CD4-positive, CD25-positive, alpha-beta regulatory T cell (primary cell): ENCODE results near the gene STRADB. TPM values are rescaled to one million over a fixed set of nuclear protein-coding genes. Genes with fewer than 3 reads are reported as not detected.

ENCODE experiments used
- ATAC-seq, 2 donors: fragments of 150-1000 bp; cut with Tn5 transposase; one replicate each; pipeline ENCODE4 v1.10.0; 2021; ENCODE audit warnings: low read depth in 2 of 2, moderate number of reproducible peaks in 2 of 2, moderate library complexity in 1 of 2
- DNase-seq, 3 donors: peaks; one replicate each; pipeline versions ENCODE4 v3.0.0 to v3.0.0-alpha.2; 2012 to 2022; ENCODE audit warnings: mixed read lengths in 1 of 3
- H3K27ac ChIP-seq: one replicate; pipeline ENCODE4 v1.7.0; 2013; ENCODE audit warnings: mild to moderate bottlenecking, low read length; ENCODE audit not compliant: insufficient read depth, poor library complexity, severe bottlenecking
- H3K27me3 ChIP-seq: one replicate; pipeline ENCODE4 v1.7.0; 2013; ENCODE audit warnings: low read length; ENCODE audit not compliant: control insufficient read depth, insufficient read depth
- H3K36me3 ChIP-seq: one replicate; pipeline ENCODE4 v1.7.0; 2013; ENCODE audit warnings: mild to moderate bottlenecking, low read length, moderate library complexity; ENCODE audit not compliant: control insufficient read depth, insufficient read depth
- H3K4me1 ChIP-seq: 2 replicates; pipeline ENCODE4 v1.7.0; 2013; ENCODE audit warnings: mild to moderate bottlenecking, low read length; ENCODE audit not compliant: insufficient read depth, control insufficient read depth, poor library complexity, severe bottlenecking
- H3K4me3 ChIP-seq: one replicate; pipeline ENCODE4 v1.7.0; 2013; ENCODE audit warnings: low read depth, mild to moderate bottlenecking, low read length, moderate library complexity
- H3K9me3 ChIP-seq, 2 experiments: 1 replicate in 1 of 2; 2 replicates in 1 of 2; pipeline ENCODE4 v1.7.0; 2013; ENCODE audit warnings: low read length in 2 of 2, mild to moderate bottlenecking in 1 of 2, moderate library complexity in 1 of 2; ENCODE audit not compliant: control insufficient read depth in 2 of 2
- H3K27ac Mint-ChIP-seq, 3 donors: one replicate each; pipeline ENCODE4 v1.8.0; 2020 to 2022; ENCODE audit warnings: mild to moderate bottlenecking in 3 of 3, mixed read lengths in 3 of 3, moderate library complexity in 2 of 3
- H3K27me3 Mint-ChIP-seq: one replicate; pipeline ENCODE4 v1.8.0; 2022; ENCODE audit warnings: mild to moderate bottlenecking, mixed read lengths
- H3K36me3 Mint-ChIP-seq: one replicate; pipeline ENCODE4 v1.8.0; 2020; ENCODE audit warnings: mixed read lengths
- H3K4me1 Mint-ChIP-seq, 4 donors: one replicate each; pipeline ENCODE4 v1.8.0; 2020 to 2022; ENCODE audit warnings: mixed read lengths in 4 of 4, mild to moderate bottlenecking in 1 of 4
- H3K4me3 Mint-ChIP-seq, 4 donors: one replicate each; pipeline ENCODE4 v1.8.0; 2020 to 2022; ENCODE audit warnings: mild to moderate bottlenecking in 4 of 4, mixed read lengths in 4 of 4, moderate library complexity in 3 of 4
- H3K9me3 Mint-ChIP-seq, 7 donors: one replicate each; pipeline ENCODE4 v1.8.0; 2020 to 2022; ENCODE audit warnings: mixed read lengths in 7 of 7, mild to moderate bottlenecking in 3 of 7, moderate library complexity in 2 of 7
- polyA plus RNA-seq, 4 donors: library from polyadenylated mRNA; unstranded; fragments of 300-500 nt; fragmentation: Illumina TruSeq; gene quantifications; one replicate each; pipeline ENCODE4 v1.2.3, GENCODE V29; 2021
- total RNA-seq: library from RNA; stranded (reverse); gene quantifications from one replicate; pipeline ENCODE4 v1.2.3, GENCODE V29; 2022

Gene STRADB, protein sequence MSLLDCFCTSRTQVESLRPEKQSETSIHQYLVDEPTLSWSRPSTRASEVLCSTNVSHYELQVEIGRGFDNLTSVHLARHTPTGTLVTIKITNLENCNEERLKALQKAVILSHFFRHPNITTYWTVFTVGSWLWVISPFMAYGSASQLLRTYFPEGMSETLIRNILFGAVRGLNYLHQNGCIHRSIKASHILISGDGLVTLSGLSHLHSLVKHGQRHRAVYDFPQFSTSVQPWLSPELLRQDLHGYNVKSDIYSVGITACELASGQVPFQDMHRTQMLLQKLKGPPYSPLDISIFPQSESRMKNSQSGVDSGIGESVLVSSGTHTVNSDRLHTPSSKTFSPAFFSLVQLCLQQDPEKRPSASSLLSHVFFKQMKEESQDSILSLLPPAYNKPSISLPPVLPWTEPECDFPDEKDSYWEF
- total RNA-seq (11.0 TPM), polyA plus RNA-seq (10 to 100 TPM; 34.2 to 44.2 (median 35.6) TPM)

- H3K27me3 Mint-ChIP-seq = peaks cover 4% of the 10 kb centered on the region
- Histone ChIP-seq H3K4me1 (peaks cover 54% of the 10 kb centered on the region), H3K36me3 (peaks cover 5% of the 10 kb centered on the region), H3K27me3 (no peaks in the 10 kb centered on the region), H3K27ac (peak within 1 kb of the TSS; percentile 80), H3K9me3 (no peaks in the 10 kb centered on the region), H3K4me3 (peak within 1 kb of the TSS; percentile 95)
- H3K4me1 Mint-ChIP-seq = peaks cover 27 to 62% (median 51%) of the 10 kb centered on the region in 4 donors
- DNase-seq (peak; percentile 93 to 98 (median 94)), ATAC-seq (peak; percentile 87 to 91)
- peak within 1 kb of the TSS; percentile 88 to 97 (median 97) for H3K27ac Mint-ChIP-seq
- peak within 1 kb of the TSS; percentile 97 to 99 (median 98) for H3K4me3 Mint-ChIP-seq
- peaks cover 9% of the 10 kb centered on the region for H3K36me3 Mint-ChIP-seq
- H3K9me3 Mint-ChIP-seq = no peaks in the 10 kb centered on the region
Measured at GRCh38 chr2:201451292-201452057, at the start of gene STRADB, which contains the start of gene TRAK2. STRADB (plus strand) TSS chr2:201451740; CDS start chr2:201454841, 3,101 bp downstream. TRAK2 (minus strand) TSS chr2:201451458; CDS start chr2:201420507, 30,951 bp downstream.

GRCh38 chr2:201401815-201402214 is 49.7 kb upstream of the STRADB start:
- H3K4me1 Mint-ChIP-seq = peaks cover 43 to 58% (median 48%) of the 10 kb centered on the region in 4 donors
- no peak overlapping the region for H3K4me3 ChIP-seq
- no peaks in the 10 kb centered on the region for H3K27me3 Mint-ChIP-seq
- no peaks in the 10 kb centered on the region for H3K27me3 ChIP-seq
- peaks cover 18% of the 10 kb centered on the region for H3K4me1 ChIP-seq
- H3K9me3 Mint-ChIP-seq = no peaks in the 10 kb centered on the region
- H3K36me3 Mint-ChIP-seq = peaks cover 34% of the 10 kb centered on the region
- H3K36me3 ChIP-seq = peaks cover 39% of the 10 kb centered on the region
- DNase-seq (no peak), ATAC-seq (no peak)
- no peak overlapping the region for H3K27ac ChIP-seq
- H3K27ac Mint-ChIP-seq = no peak overlapping the region
- no peak overlapping the region for H3K4me3 Mint-ChIP-seq
- H3K9me3 ChIP-seq = no peaks in the 10 kb centered on the region

GRCh38 chr2:201402651-201403562 is 48.6 kb upstream of the STRADB start:
- H3K4me1 Mint-ChIP-seq = peaks cover 47 to 67% (median 55%) of the 10 kb centered on the region in 4 donors

DNA sequence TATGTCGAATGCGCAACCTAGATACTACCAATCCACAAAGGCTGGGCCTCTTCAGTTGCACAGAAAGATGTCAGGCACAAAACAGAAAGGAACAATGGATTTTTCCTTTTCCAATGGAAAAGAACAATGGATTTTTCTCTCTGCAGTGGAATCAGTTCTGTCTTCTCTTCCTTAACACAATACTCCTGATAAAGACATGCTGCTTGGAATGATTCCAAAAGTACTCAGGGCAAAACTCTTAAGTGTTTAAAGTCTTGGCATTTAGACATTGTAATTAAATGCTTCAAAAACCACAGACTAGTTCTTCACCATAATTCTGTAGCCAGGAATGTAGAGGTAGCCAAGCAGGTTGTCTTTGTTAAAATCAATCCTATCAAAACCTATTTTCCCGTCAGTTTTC is 47.7 kb upstream of the STRADB start:
- Mint-ChIP-seq H3K36me3 (peaks cover 28% of the 10 kb centered on the region), H3K9me3 (no peaks in the 10 kb centered on the region), H3K4me1 (peaks cover 47 to 71% (median 55%) of the 10 kb centered on the region in 4 donors), H3K4me3 (no peak overlapping the region), H3K27ac (peak overlapping the region in 2 of 3 donors; percentile 11 to 88), H3K27me3 (no peaks in the 10 kb centered on the region)
- ATAC-seq (no peak), DNase-seq (no peak)
- H3K27me3 ChIP-seq = no peaks in the 10 kb centered on the region
- H3K4me3 ChIP-seq = no peak overlapping the region
- H3K4me1 ChIP-seq = peaks cover 18% of the 10 kb centered on the region
- no peaks in the 10 kb centered on the region for H3K9me3 ChIP-seq
- H3K27ac ChIP-seq = no peak overlapping the region
- H3K36me3 ChIP-seq = peaks cover 24% of the 10 kb centered on the region

More at GRCh38 chr2:201402651-201403562, 48.6 kb upstream of the STRADB start:
- Histone ChIP-seq H3K4me3 (no peak overlapping the region), H3K27me3 (no peaks in the 10 kb centered on the region), H3K36me3 (peaks cover 32% of the 10 kb centered on the region), H3K27ac (no peak overlapping the region), H3K9me3 (no peaks in the 10 kb centered on the region), H3K4me1 (peaks cover 18% of the 10 kb centered on the region)
- Mint-ChIP-seq H3K27ac (peak overlapping the region in 1 of 3 donors; percentile 48), H3K36me3 (peaks cover 30% of the 10 kb centered on the region), H3K4me3 (no peak overlapping the region), H3K9me3 (no peaks in the 10 kb centered on the region), H3K27me3 (no peaks in the 10 kb centered on the region)
- no peak for DNase-seq
- ATAC-seq = no peak

DNA sequence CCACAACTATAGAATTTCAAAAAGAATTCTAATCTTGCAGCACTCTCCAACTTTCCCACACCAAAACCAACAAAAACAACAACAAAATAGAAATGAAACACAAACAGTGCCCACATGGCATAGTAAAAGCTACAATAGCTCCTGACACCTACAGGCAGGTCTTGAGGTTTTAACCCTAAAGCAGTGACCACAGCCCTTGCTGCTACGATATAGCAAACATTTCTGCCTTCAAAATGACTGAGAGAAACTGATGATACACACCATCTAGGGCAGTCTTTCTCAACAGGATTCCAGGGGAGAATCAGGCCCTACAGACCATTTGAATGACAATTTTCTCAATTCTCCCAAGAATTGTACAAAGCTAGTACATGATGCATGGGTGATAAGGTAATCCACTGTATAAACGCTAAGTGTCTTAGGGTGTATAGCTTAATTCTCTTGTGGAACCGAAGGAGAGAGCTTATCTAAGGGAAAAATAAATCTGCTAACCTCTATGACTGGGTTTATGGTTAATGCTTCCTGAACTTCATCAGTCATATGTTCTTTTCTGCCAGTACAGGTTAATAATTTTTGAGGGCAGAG is 46.8 kb upstream of the STRADB start:
- H3K27me3 Mint-ChIP-seq = no peaks in the 10 kb centered on the region
- H3K9me3 ChIP-seq = no peaks in the 10 kb centered on the region
- no peak overlapping the region for H3K27ac ChIP-seq
- H3K27ac Mint-ChIP-seq = peak overlapping the region in 2 of 3 donors; percentile 67 to 88
- H3K27me3 ChIP-seq = no peaks in the 10 kb centered on the region
- H3K4me3 ChIP-seq = no peak overlapping the region
- DNase-seq (peak in 1 of 3 donors; percentile 53), ATAC-seq (no peak)
- peaks cover 19% of the 10 kb centered on the region for H3K36me3 Mint-ChIP-seq
- H3K9me3 Mint-ChIP-seq = no peaks in the 10 kb centered on the region
- peaks cover 18% of the 10 kb centered on the region for H3K4me1 ChIP-seq
- peaks cover 45 to 67% (median 58%) of the 10 kb centered on the region in 4 donors for H3K4me1 Mint-ChIP-seq
- peaks cover 15% of the 10 kb centered on the region for H3K36me3 ChIP-seq
- H3K4me3 Mint-ChIP-seq = peak overlapping the region in 1 of 4 donors; percentile 73

GRCh38 chr2:201406077-201406662 is 45.4 kb upstream of the STRADB start:
- Histone ChIP-seq H3K27me3 (no peaks in the 10 kb centered on the region), H3K9me3 (no peaks in the 10 kb centered on the region), H3K4me3 (peak overlapping the region; percentile 14), H3K36me3 (peaks cover 5% of the 10 kb centered on the region), H3K27ac (no peak overlapping the region), H3K4me1 (peaks cover 18% of the 10 kb centered on the region)
- H3K9me3 Mint-ChIP-seq = no peaks in the 10 kb centered on the region
- H3K4me3 Mint-ChIP-seq = peak overlapping the region in 3 of 4 donors; percentile 11 to 43 (median 36)
- DNase-seq (peak in 1 of 3 donors; percentile 90), ATAC-seq (peak; percentile 84 to 90)
- H3K4me1 Mint-ChIP-seq = peaks cover 49 to 68% (median 60%) of the 10 kb centered on the region in 4 donors
- H3K27ac Mint-ChIP-seq = peak overlapping the region; percentile 59 to 88 (median 67)
- peaks cover 23% of the 10 kb centered on the region for H3K36me3 Mint-ChIP-seq
- no peaks in the 10 kb centered on the region for H3K27me3 Mint-ChIP-seq
